ENCODE data around the gene MYNN.

The MYNN gene

GRCh38 chr3:169813278-169813677 lies 40.1 kb downstream of the MYNN start:
- Histone ChIP-seq H3K4me3 (ENCODE audit: low read length) (peak overlapping the region; percentile 59), H3K27ac (ENCODE audit: low read length) (no peak overlapping the region)

DNA sequence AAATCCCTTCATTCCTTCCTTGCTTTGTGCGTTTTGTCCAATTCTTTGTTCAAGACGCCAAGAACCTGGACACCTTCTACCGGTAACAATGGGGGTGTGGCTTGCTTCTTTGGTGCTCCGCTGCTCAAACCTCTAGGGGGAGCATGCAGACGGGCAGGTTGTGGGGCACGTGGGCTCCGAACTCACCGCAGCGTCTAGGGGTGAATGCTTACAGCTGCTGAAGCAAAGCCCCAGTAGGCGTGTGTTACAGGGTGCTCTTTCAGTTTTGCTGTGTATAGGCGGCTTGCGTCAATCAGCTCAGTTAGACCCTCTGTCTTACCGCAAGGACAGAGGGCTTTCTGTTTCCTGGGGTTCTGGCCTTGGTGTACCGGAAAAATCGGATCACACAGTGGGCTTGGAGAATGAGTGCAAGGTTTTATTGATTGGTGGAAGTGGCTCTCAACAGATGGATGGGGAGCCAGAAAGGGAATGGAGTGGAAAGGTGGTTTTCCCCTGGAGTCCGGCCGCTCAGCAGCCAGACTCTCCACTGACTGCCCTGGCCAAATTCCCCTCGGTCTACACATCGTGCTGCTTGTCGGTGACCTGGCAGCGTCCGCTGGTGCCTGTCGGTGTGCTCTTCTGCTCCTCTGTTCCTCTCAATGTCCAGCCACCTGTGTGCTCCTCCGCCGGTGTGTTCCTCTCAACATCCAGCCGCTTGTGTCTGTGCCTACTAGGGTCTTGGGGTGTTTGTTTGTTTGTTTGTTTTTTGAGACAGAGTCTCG lies 40.7 kb downstream of the MYNN start:
- peaks cover 40% of the 10 kb centered on the region for H3K27me3 ChIP-seq (ENCODE audit: control insufficient read depth, insufficient read depth, low read length)
- no peaks in the 10 kb centered on the region for H3K36me3 ChIP-seq (ENCODE audit: control insufficient read depth, low read depth, low read length)
- H3K4me1 ChIP-seq (ENCODE audit: control insufficient read depth, low read depth, low read length): peaks cover 11% of the 10 kb centered on the region
- no peak overlapping the region for H3K4me3 ChIP-seq (ENCODE audit: low read length)
- H3K9ac ChIP-seq (ENCODE audit: low read length): no peak overlapping the region
- H3K9me3 ChIP-seq (ENCODE audit: control insufficient read depth, low read depth, low read length): peaks cover 5% of the 10 kb centered on the region
- no peak overlapping the region for H3K27ac ChIP-seq (ENCODE audit: low read length)

More at GRCh38 chr3:169813278-169813677, 40.1 kb downstream of the MYNN start:
- Histone ChIP-seq H3K9ac (ENCODE audit: low read length) (no peak overlapping the region), H3K27me3 (ENCODE audit: control insufficient read depth, insufficient read depth, low read length) (peaks cover 40% of the 10 kb centered on the region), H3K4me1 (ENCODE audit: control insufficient read depth, low read depth, low read length) (peaks cover 11% of the 10 kb centered on the region), H3K9me3 (ENCODE audit: control insufficient read depth, low read depth, low read length) (peaks cover 5% of the 10 kb centered on the region), H3K36me3 (ENCODE audit: control insufficient read depth, low read depth, low read length) (no peaks in the 10 kb centered on the region)

GRCh38 chr3:169815590-169816150 lies 42.5 kb downstream of the MYNN start:
- Histone ChIP-seq H3K36me3 (ENCODE audit: control insufficient read depth, low read depth, low read length) (no peaks in the 10 kb centered on the region), H3K27me3 (ENCODE audit: control insufficient read depth, insufficient read depth, low read length) (peaks cover 40% of the 10 kb centered on the region), H3K4me1 (ENCODE audit: control insufficient read depth, low read depth, low read length) (peaks cover 11% of the 10 kb centered on the region), H3K9ac (ENCODE audit: low read length) (no peak overlapping the region), H3K9me3 (ENCODE audit: control insufficient read depth, low read depth, low read length) (peaks cover 5% of the 10 kb centered on the region), H3K4me3 (ENCODE audit: low read length) (no peak overlapping the region), H3K27ac (ENCODE audit: low read length) (no peak overlapping the region)

GRCh38 chr3:169818316-169818715 lies 45.1 kb downstream of the MYNN start:
- Histone ChIP-seq H3K9ac (ENCODE audit: low read length) (no peak overlapping the region), H3K9me3 (ENCODE audit: control insufficient read depth, low read depth, low read length) (peaks cover 5% of the 10 kb centered on the region), H3K4me3 (ENCODE audit: low read length) (no peak overlapping the region), H3K36me3 (ENCODE audit: control insufficient read depth, low read depth, low read length) (no peaks in the 10 kb centered on the region), H3K27ac (ENCODE audit: low read length) (no peak overlapping the region), H3K27me3 (ENCODE audit: control insufficient read depth, insufficient read depth, low read length) (peaks cover 17% of the 10 kb centered on the region), H3K4me1 (ENCODE audit: control insufficient read depth, low read depth, low read length) (peaks cover 4% of the 10 kb centered on the region)

DNA sequence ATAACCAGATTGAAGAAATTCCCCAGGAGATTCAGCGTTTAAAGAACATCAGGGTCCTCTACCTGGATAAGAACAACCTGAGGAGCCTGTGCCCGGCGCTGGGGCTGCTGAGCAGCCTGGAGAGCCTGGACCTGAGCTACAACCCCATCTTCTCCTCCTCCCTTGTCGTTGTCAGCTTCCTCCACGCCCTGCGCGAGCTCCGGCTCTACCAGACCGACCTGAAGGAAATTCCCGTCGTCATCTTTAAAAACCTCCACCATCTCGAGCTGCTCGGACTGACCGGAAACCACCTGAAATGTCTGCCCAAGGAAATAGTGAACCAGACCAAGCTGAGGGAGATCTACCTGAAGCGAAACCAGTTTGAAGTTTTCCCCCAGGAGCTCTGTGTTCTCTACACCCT lies 48.9 kb downstream of the MYNN start:
- Histone ChIP-seq H3K27ac (ENCODE audit: low read length) (no peak overlapping the region), H3K4me3 (ENCODE audit: low read length) (no peak overlapping the region), H3K36me3 (ENCODE audit: control insufficient read depth, low read depth, low read length) (no peaks in the 10 kb centered on the region), H3K9me3 (ENCODE audit: control insufficient read depth, low read depth, low read length) (no peaks in the 10 kb centered on the region), H3K4me1 (ENCODE audit: control insufficient read depth, low read depth, low read length) (no peaks in the 10 kb centered on the region), H3K9ac (ENCODE audit: low read length) (no peak overlapping the region), H3K27me3 (ENCODE audit: control insufficient read depth, insufficient read depth, low read length) (no peaks in the 10 kb centered on the region)

- Histone ChIP-seq H3K27me3 (ENCODE audit: control insufficient read depth, insufficient read depth, low read length) (no peaks in the 10 kb centered on the region), H3K9me3 (ENCODE audit: control insufficient read depth, low read depth, low read length) (no peaks in the 10 kb centered on the region), H3K4me1 (ENCODE audit: control insufficient read depth, low read depth, low read length) (no peaks in the 10 kb centered on the region), H3K9ac (ENCODE audit: low read length) (no peak overlapping the region), H3K36me3 (ENCODE audit: control insufficient read depth, low read depth, low read length) (no peaks in the 10 kb centered on the region), H3K27ac (ENCODE audit: low read length) (no peak overlapping the region), H3K4me3 (ENCODE audit: low read length) (no peak overlapping the region)
Measured at GRCh38 chr3:169822540-169822939, 49.3 kb downstream of the MYNN start.

- Histone ChIP-seq H3K27me3 (ENCODE audit: control insufficient read depth, insufficient read depth, low read length) (no peaks in the 10 kb centered on the region), H3K4me3 (ENCODE audit: low read length) (no peak overlapping the region), H3K27ac (ENCODE audit: low read length) (no peak overlapping the region), H3K9me3 (ENCODE audit: control insufficient read depth, low read depth, low read length) (no peaks in the 10 kb centered on the region), H3K36me3 (ENCODE audit: control insufficient read depth, low read depth, low read length) (no peaks in the 10 kb centered on the region), H3K4me1 (ENCODE audit: control insufficient read depth, low read depth, low read length) (no peaks in the 10 kb centered on the region), H3K9ac (ENCODE audit: low read length) (no peak overlapping the region)
Measured at GRCh38 chr3:169822983-169823382, 49.8 kb downstream of the MYNN start.

DNA sequence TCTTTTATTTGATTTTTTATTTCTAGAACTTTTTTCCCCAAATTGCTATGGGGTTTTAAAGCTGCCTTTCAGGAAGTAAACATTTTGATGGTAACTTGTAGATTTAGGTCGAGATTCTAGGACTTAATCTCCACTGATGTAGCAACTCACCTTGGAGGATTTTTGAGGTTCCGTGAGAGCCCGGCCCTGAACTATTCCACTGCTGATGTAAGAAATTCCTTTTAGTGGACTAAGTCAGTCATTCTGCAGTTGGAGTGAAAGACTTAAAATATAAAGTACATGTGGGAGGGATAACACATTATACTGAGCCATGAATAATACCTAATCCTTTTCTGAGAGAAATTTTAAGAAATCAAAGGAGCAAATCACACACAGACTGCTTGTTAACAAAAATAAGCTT lies 52.1 kb downstream of the MYNN start:
- Histone ChIP-seq H3K36me3 (ENCODE audit: control insufficient read depth, low read depth, low read length) (no peaks in the 10 kb centered on the region), H3K9ac (ENCODE audit: low read length) (no peak overlapping the region), H3K9me3 (ENCODE audit: control insufficient read depth, low read depth, low read length) (no peaks in the 10 kb centered on the region)

DNA sequence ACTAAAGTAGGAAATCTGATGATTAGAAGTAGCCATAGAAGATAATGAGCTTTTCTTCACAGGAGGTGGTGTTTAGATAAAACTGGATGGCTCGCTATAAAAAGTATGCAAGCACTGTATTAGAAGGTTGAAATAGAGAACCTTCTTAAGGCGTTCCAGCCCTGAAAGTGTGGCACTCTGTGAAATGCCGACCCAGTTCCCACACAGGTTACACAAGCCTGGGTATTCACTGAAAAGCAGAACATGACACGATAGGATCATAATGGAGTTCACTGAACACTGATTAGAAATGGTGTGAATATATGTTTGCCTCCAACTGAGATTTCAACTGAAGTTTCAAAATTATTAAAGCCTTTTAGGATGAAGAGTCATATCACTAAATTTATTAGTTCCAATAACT lies 54.5 kb downstream of the MYNN start:
- Histone ChIP-seq H3K4me3 (ENCODE audit: low read length) (no peak overlapping the region), H3K9me3 (ENCODE audit: control insufficient read depth, low read depth, low read length) (no peaks in the 10 kb centered on the region), H3K27ac (ENCODE audit: low read length) (no peak overlapping the region)

More for the DNA sequence above, 52.1 kb downstream of the MYNN start:
- Histone ChIP-seq H3K27ac (ENCODE audit: low read length) (no peak overlapping the region), H3K4me1 (ENCODE audit: control insufficient read depth, low read depth, low read length) (no peaks in the 10 kb centered on the region), H3K4me3 (ENCODE audit: low read length) (no peak overlapping the region), H3K27me3 (ENCODE audit: control insufficient read depth, insufficient read depth, low read length) (no peaks in the 10 kb centered on the region)

GRCh38 chr3:169835533-169835932 lies 62.3 kb downstream of the MYNN start:
- Histone ChIP-seq H3K4me1 (ENCODE audit: control insufficient read depth, low read depth, low read length) (no peaks in the 10 kb centered on the region), H3K36me3 (ENCODE audit: control insufficient read depth, low read depth, low read length) (no peaks in the 10 kb centered on the region), H3K9me3 (ENCODE audit: control insufficient read depth, low read depth, low read length) (no peaks in the 10 kb centered on the region), H3K27ac (ENCODE audit: low read length) (no peak overlapping the region), H3K4me3 (ENCODE audit: low read length) (no peak overlapping the region), H3K9ac (ENCODE audit: low read length) (no peak overlapping the region), H3K27me3 (ENCODE audit: control insufficient read depth, insufficient read depth, low read length) (no peaks in the 10 kb centered on the region)

More for the DNA sequence above, 54.5 kb downstream of the MYNN start:
- H3K4me1 ChIP-seq (ENCODE audit: control insufficient read depth, low read depth, low read length): no peaks in the 10 kb centered on the region
- H3K9ac ChIP-seq (ENCODE audit: low read length): no peak overlapping the region
- H3K36me3 ChIP-seq (ENCODE audit: control insufficient read depth, low read depth, low read length): no peaks in the 10 kb centered on the region
- H3K27me3 ChIP-seq (ENCODE audit: control insufficient read depth, insufficient read depth, low read length): no peaks in the 10 kb centered on the region

GRCh38 chr3:169836078-169836941 lies 63.1 kb downstream of the MYNN start:
- H3K36me3 ChIP-seq (ENCODE audit: control insufficient read depth, low read depth, low read length): no peaks in the 10 kb centered on the region
- H3K27me3 ChIP-seq (ENCODE audit: control insufficient read depth, insufficient read depth, low read length): no peaks in the 10 kb centered on the region
- H3K4me1 ChIP-seq (ENCODE audit: control insufficient read depth, low read depth, low read length): no peaks in the 10 kb centered on the region
- no peak overlapping the region for H3K4me3 ChIP-seq (ENCODE audit: low read length)
- H3K9ac ChIP-seq (ENCODE audit: low read length): no peak overlapping the region
- H3K9me3 ChIP-seq (ENCODE audit: control insufficient read depth, low read depth, low read length): no peaks in the 10 kb centered on the region
- no peak overlapping the region for H3K27ac ChIP-seq (ENCODE audit: low read length)
